Right lung (tissue), 10 donors: Measurements from ENCODE around the gene CFAP44. TPM values are rescaled to one million over a fixed set of nuclear protein-coding genes. Genes with fewer than 3 reads are reported as not detected.
"Not testable (repeated sequence)": the region's sequence is repeated elsewhere in the genome, so short reads cannot be mapped to it uniquely, and the experiment has no call there.

Source experiments
- DNase-seq, 2 donors: peaks; one replicate each; pipeline ENCODE4 v3.0.0-alpha.2; 2013
- long read RNA-seq, 8 donors: transcript quantifications; one replicate each; lab custom pipeline, GENCODE V29; 2026
- polyA plus RNA-seq, 5 donors: library from polyadenylated mRNA; unstranded; fragments of 120-200 nt; gene quantifications; one replicate each; pipeline versions ENCODE4 v1.2.1 to v1.2.3, GENCODE V29; 2013; ENCODE audit warnings: inconsistent platforms in 1 of 5, low replicate concordance in 1 of 5; ENCODE audit not compliant: insufficient read length in 5 of 5, insufficient read depth in 1 of 5

The CFAP44 gene
- 10 to 100 TPM; 18.5 to 30.8 (median 27.2) TPM for polyA plus RNA-seq
- long read RNA-seq, donor 1 = 0 reads
- long read RNA-seq, donor 2 = 0 reads
- long read RNA-seq, donor 3 = 0 reads
- long read RNA-seq, donor 4 = 0 reads
- long read RNA-seq, donor 5 = 0 reads
- long read RNA-seq, donor 6, partial matches to known transcripts = 0 of 1 reads
- long read RNA-seq, donor 6, other reads (novel, unspliced or antisense) = 0 of 1 reads
- long read RNA-seq, donor 7 = 0 reads
- long read RNA-seq, donor 8 = 0 reads

- DNase-seq = peak; percentile 75 to 79
Observed at GRCh38 chr3:113441051-113441770, at the start of gene CFAP44. TSS of gene CFAP44 (minus strand) at chr3:113441493. CDS start at chr3:113433664, 7,829 bp downstream.

- peak in 1 of 2 donors; percentile 14 for DNase-seq
Observed at GRCh38 chr3:113485161-113485609, 43.9 kb upstream of the CFAP44 start.

- DNase-seq = no peak
Observed at GRCh38 chr3:113468539-113468938, 27.2 kb upstream of the CFAP44 start.

- DNase-seq = no peak
Observed at GRCh38 chr3:113461488-113461887, 20.2 kb upstream of the CFAP44 start.

GRCh38 chr3:113458554-113458953, 17.3 kb upstream of the CFAP44 start:
- not testable (repeated sequence) for DNase-seq

- no peak for DNase-seq
Observed at GRCh38 chr3:113455446-113455845, 14.2 kb upstream of the CFAP44 start.

- DNase-seq = no peak
Observed at GRCh38 chr3:113454630-113455029, 13.3 kb upstream of the CFAP44 start.

- DNase-seq = no peak
Observed at GRCh38 chr3:113454057-113454456, 12.8 kb upstream of the CFAP44 start.

GRCh38 chr3:113450911-113451310, 9.6 kb upstream of the CFAP44 start:
- no peak for DNase-seq

GRCh38 chr3:113439606-113440005, 1.7 kb downstream of the CFAP44 start:
- DNase-seq = no peak

GRCh38 chr3:113438224-113438623, 3.1 kb downstream of the CFAP44 start:
- no peak for DNase-seq

- no peak for DNase-seq
Observed at GRCh38 chr3:113437411-113437810, 3.9 kb downstream of the CFAP44 start.

GRCh38 chr3:113436809-113437208, 4.5 kb downstream of the CFAP44 start:
- no peak for DNase-seq

GRCh38 chr3:113431811-113432210, 9.5 kb downstream of the CFAP44 start:
- no peak for DNase-seq

GRCh38 chr3:113428581-113428980, 12.7 kb downstream of the CFAP44 start:
- no peak for DNase-seq

- no peak for DNase-seq
Observed at GRCh38 chr3:113423699-113424098, 17.6 kb downstream of the CFAP44 start.

- no peak for DNase-seq
Observed at GRCh38 chr3:113421082-113421481, 20.2 kb downstream of the CFAP44 start.

GRCh38 chr3:113409676-113410075, 31.6 kb downstream of the CFAP44 start:
- no peak for DNase-seq

GRCh38 chr3:113405180-113405579, 36.1 kb downstream of the CFAP44 start:
- DNase-seq = no peak

GRCh38 chr3:113404637-113405036, 36.7 kb downstream of the CFAP44 start:
- no peak for DNase-seq
